ENCODE data around the gene CERK. TPM values are rescaled to one million over a fixed set of nuclear protein-coding genes. Genes with fewer than 3 reads are reported as not detected.

The CERK gene
- total RNA-seq, 2 donors from 2014 or later = 35.4 to 39.9 TPM

GRCh38 chr22:46714550-46714949 lies 23.5 kb downstream of the CERK start:
- ATAC-seq (no peak), DNase-seq (no peak)
- intact Hi-C loops (cut with DNase I, micrococcal nuclease) = no loop called here

- intact Hi-C loops (cut with DNase I, micrococcal nuclease) = no loop called here
- DNase-seq (no peak), ATAC-seq (no peak)
Observed at GRCh38 chr22:46712288-46712687, 25.8 kb downstream of the CERK start.

GRCh38 chr22:46710806-46711205 lies 27.2 kb downstream of the CERK start:
- no peak for ATAC-seq
- intact Hi-C loops (cut with DNase I, micrococcal nuclease) = no loop called here
- no peak for DNase-seq

- DNase-seq = no peak
- intact Hi-C loops (cut with DNase I, micrococcal nuclease) = no loop called here
- ATAC-seq = no peak
Observed at GRCh38 chr22:46708766-46709330, 29.2 kb downstream of the CERK start.

GRCh38 chr22:46707827-46708570 lies 30.1 kb downstream of the CERK start:
- no peak for DNase-seq
- intact Hi-C loops (cut with DNase I, micrococcal nuclease) = no loop called here
- ATAC-seq = no peak

GRCh38 chr22:46707305-46707704 lies 30.7 kb downstream of the CERK start:
- no peak for ATAC-seq
- DNase-seq = no peak
- intact Hi-C loops (cut with DNase I, micrococcal nuclease) = no loop called here

- intact Hi-C loops (cut with DNase I, micrococcal nuclease) = no loop called here
- no peak for DNase-seq
- ATAC-seq = no peak
Observed at GRCh38 chr22:46706060-46706459, 32.0 kb downstream of the CERK start.

GRCh38 chr22:46703996-46704370 lies 34.1 kb downstream of the CERK start:
- DNase-seq (no peak), ATAC-seq (no peak)
- intact Hi-C loops (cut with DNase I, micrococcal nuclease) = no loop called here

- no peak for ATAC-seq
- intact Hi-C loops (cut with DNase I, micrococcal nuclease) = no loop called here
- no peak for DNase-seq
Observed at GRCh38 chr22:46703171-46703995, 34.7 kb downstream of the CERK start.

- intact Hi-C loops (cut with DNase I, micrococcal nuclease) = no loop called here
- no peak for ATAC-seq
- no peak for DNase-seq
Observed at GRCh38 chr22:46701262-46701661, 36.8 kb downstream of the CERK start.

GRCh38 chr22:46699091-46699490 lies 39.0 kb downstream of the CERK start:
- no peak for DNase-seq
- intact Hi-C loops (cut with DNase I, micrococcal nuclease) = no loop called here

GRCh38 chr22:46697811-46698515 lies 40.1 kb downstream of the CERK start:
- intact Hi-C loops (cut with DNase I, micrococcal nuclease) = no loop called here
- DNase-seq (no peak), ATAC-seq (no peak)

More at GRCh38 chr22:46699091-46699490, 39.0 kb downstream of the CERK start:
- ATAC-seq = no peak

GRCh38 chr22:46696614-46697013 lies 41.4 kb downstream of the CERK start:
- intact Hi-C loops (cut with DNase I, micrococcal nuclease) = no loop called here
- no peak for DNase-seq
- ATAC-seq = no peak

GRCh38 chr22:46696229-46696518 lies 41.9 kb downstream of the CERK start:
- intact Hi-C loops (cut with DNase I, micrococcal nuclease) = no loop called here
- ATAC-seq (peak; percentile 51), DNase-seq (no peak)

GRCh38 chr22:46695346-46696228 lies 42.5 kb downstream of the CERK start:
- intact Hi-C loops (cut with DNase I, micrococcal nuclease) = no loop called here
- ATAC-seq (no peak), DNase-seq (no peak)

GRCh38 chr22:46694416-46695170 lies 43.5 kb downstream of the CERK start:
- ATAC-seq = no peak
- intact Hi-C loops (cut with DNase I, micrococcal nuclease) = no loop called here
- no peak for DNase-seq

GRCh38 chr22:46693634-46694415 lies 44.2 kb downstream of the CERK start:
- DNase-seq (no peak), ATAC-seq (no peak)
- intact Hi-C loops (cut with DNase I, micrococcal nuclease) = no loop called here

Measured in left colon (tissue), 2 donors.